NCI-H2029 (cell line): ENCODE measurements around the gene MXRA7.

Experiments
- DNase-seq: peaks from one replicate; lab custom pipeline; 2025; lab: John Stamatoyannopoulos, UW

MXRA7 gene

GRCh38 chr17:76677406-76677805 lies 33.4 kb downstream of the MXRA7 start:
- no peak for DNase-seq

GRCh38 chr17:76676629-76677028 lies 34.1 kb downstream of the MXRA7 start:
- DNase-seq = no peak

DNA sequence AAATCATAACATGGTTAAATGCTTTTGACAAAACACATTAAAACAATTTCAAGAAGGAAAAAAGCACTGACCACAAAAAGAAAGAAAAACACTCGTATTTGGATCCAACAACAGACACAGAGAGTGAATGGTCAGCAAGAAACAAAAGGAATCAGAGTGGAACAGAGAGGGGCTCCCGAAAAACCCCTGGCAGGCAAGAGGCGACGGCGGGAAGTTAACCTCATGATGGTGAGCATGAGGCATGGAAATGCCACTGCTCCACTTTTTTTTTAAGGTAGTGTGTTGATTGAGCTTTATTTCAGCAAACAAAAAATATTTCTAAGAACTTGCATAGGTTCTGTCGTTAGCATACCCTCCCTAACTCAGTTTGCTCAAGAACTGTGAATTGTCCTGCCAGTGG lies 35.1 kb downstream of the MXRA7 start:
- no peak for DNase-seq

- no peak for DNase-seq
These were observed 36.2 kb downstream of the MXRA7 start for GRCh38 chr17:76674600-76674999.

DNA sequence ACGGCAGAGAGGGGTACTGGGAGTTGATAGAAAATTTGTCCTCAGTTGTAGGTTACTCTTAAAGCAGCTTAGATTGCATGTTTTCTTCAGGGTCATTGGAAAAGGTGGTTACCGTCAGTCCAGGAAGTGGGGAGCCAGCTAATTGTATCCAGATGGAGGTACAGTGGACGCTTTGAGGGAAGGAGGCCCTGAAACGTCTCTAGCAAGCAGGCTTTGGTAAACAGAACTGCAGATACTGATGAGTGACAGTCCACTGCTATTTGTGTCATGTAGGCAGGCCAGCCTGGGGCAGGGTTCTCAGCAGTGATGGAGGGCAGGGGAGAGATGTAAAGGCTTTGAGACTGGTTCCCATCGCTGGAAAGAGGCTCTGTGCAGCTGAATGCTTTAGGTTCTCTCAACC lies 37.0 kb downstream of the MXRA7 start:
- DNase-seq = no peak

GRCh38 chr17:76672892-76673291 lies 37.9 kb downstream of the MXRA7 start:
- DNase-seq = no peak

DNA sequence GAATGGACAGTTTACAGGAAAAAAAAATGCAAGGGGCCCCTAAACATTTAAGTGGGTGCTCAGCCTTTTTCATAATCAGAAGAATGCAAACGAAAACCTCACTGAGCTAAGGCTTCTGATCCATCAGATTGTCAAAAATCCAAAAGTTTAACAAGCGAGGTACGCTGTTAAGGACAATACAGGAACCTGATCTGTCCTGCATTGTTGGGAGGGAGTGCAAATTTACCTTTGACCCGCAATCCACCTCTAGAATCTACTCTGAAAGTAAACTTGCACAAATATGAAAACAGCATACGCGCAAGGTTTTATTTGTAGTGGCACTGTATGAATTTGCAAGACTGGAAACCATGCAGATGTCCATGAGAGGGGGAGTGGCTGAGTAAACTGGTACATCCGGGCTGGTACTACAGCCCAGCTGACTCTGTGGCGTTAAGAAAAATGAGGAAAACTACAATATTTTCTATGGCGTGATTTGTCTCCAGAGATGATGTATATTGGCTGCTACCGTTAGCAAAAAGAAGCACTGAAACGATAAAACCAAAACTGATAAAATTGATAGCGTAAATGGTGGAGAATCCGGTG lies 38.4 kb downstream of the MXRA7 start:
- DNase-seq = no peak

DNA sequence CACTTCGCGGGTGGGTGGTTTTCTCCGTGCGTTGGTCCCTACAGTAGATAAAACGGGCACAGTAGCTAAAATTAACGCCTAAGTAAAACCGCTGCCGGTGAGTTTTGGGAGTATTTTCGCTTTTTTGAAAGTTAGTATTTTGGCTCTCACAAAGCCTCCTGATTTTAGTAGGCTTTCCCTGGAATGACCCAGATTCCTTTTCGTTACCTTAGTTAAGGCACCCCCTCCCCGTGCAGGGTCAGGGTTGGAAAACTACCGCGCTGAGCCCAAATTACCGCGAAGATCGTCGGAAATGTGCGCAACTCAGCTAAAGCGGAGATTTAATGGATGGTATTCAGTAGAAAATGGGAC lies 38.9 kb downstream of the MXRA7 start:
- no peak for DNase-seq

DNA sequence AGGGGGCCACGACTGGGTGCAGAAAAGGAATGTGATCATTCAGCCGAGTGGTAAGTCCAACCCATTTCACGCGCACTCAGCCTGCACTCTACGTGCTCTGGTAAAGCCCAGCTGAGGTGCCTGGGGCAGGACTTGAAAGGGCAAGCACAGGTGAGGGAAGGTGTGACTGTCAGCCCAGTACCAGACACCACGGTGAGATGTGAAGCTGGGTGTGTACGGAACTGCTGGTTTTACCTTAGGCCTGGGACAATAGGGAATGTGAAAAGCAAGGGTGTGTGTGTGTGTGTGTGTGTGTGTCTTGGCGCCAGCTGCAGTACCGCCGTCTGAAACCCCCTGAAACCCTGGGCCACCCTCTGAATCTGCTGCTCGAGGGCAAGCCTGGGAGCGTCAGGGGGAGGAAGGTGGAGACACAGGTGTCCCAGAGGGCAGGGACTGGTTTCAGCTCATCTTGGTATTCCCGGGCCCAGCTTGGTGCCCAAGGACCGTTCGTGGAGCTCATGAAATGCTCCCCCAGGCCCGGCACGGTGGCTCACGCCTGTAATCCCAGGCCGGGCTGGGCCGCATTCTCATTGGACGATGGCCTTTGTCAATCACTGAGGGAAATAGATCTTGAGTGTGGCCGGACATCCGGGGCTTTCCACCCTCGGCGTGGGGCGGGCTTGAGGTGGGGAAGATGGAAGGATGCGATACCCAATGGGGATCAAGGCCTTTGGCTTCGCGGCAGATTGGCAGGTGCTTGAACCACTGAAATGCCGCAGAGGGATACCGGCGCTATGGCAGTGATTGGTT lies 39.4 kb downstream of the MXRA7 start:
- DNase-seq = peak; percentile 97

- no peak for DNase-seq
These were observed 40.0 kb downstream of the MXRA7 start for GRCh38 chr17:76670718-76671122.

GRCh38 chr17:76670020-76670717 lies 40.6 kb downstream of the MXRA7 start:
- DNase-seq = no peak

- no peak for DNase-seq
These were observed 42.8 kb downstream of the MXRA7 start for GRCh38 chr17:76667786-76668453.

- no peak for DNase-seq
These were observed 43.3 kb downstream of the MXRA7 start for GRCh38 chr17:76667491-76667755.

DNA sequence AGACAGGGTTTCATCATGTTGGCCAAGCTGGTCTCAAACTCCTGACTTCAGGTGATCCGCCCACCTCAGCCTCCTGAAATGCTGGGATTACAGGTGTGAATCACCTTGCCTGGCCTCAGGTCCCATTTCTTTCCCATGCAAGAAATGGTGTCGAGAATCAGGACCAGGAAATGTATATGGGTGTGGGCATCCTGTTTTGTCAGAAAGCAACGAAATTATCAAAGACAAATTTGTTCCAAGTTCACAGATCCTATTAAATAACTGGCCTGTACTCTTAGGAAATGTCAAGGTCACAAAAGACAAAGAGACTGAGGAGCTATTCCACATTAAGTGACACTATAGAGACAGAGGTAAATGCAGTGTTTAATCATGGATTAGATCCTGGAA lies 50.1 kb downstream of the MXRA7 start:
- DNase-seq = no peak

GRCh38 chr17:76659928-76660655 lies 50.7 kb downstream of the MXRA7 start:
- DNase-seq = no peak

DNA sequence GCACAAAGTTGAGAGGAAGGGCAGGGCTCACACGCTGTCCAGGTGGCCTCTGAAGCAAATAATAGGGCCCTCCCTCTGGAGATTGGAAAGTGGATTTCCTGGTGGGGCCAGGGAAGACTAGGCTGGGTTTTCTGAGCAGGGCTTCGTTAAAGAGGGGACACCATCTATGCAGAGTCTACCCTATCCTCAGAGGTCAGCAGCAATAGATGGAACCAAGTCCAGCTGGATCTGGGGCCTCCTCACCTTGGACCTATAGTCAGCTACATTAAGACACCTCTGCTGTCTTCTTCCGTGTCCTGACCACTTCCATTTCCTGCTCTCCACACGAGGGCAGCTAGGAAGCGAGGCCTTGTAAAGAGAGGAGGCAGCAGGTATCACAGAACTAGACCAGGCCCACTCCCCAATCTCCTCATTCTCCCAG lies 52.5 kb downstream of the MXRA7 start:
- DNase-seq = no peak

DNA sequence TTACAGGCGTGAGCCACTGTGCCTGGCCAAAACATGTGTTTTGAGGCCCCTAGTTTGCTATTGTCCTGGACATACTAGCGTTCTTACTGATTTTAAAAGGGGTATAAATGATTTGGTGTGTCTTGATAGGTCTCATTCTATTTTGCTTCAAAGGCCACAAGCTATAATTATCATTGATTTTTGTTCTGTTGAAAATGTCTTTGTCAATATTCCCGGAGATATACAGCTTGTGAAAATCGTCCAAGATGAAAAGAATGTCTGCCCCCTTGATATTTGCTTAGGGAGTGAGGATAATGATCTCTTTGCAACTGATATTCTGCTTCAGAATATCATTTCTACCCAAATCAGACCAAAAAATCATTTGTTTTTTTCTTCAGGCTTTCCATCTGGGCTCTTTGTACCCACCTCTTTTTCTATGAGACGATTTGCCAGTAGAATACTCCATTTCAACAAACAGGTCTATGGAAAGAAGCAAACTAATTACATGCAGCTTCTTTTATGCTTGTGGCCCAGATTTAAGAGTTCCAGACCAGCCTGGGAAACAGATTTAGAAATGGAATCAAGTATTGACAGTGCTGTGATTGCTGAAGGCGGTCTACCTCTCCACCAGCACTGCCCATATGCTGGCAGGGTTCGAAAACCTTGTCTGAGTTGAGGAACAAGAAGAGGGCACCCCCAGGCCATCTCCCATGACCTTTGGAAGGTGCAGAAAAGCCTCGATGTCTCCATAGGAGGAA lies 53.1 kb downstream of the MXRA7 start:
- DNase-seq = no peak

GRCh38 chr17:76654408-76654807 lies 56.4 kb downstream of the MXRA7 start:
- DNase-seq = no peak

DNA sequence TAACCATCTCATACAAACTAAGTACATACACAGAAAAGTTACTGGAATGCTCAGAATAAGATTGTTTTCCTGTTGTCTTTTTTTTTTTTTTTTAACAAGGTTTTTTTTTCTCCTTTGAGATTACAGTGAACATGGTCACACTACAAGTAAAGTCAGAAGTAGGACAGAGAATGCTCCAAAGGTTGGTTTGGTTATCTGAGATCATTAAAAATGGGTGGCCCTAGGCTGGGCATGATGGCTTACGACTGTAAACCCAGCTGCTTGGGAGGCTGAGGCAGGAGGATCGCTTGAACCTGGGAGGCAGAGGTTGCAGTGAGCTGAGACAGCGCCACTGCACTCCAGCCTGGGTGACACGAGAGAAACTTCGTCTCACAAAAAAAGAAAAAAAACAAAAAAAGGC lies 60.3 kb downstream of the MXRA7 start:
- DNase-seq = no peak

DNA sequence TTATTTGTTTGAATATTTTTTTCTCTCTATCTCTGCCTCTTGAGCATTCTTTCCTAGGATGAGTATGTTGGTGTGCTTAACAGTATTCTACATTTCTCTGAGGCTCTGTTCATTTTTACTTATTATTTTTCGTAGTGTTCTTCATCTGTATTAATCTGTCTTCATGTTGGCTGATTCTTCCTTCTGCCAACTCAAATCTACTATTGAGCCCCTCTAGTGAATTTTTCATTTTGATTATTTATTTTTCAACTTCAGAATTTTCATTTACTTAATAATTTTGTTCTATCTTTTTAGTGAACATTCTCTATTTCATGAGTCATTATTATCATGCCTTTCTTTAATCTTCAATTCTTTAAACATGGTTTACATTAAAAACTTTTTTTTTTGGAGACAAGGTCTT lies 64.1 kb downstream of the MXRA7 start:
- DNase-seq = no peak

GRCh38 chr17:76645481-76645880 lies 65.3 kb downstream of the MXRA7 start:
- no peak for DNase-seq

GRCh38 chr17:76644995-76645394 lies 65.8 kb downstream of the MXRA7 start:
- no peak for DNase-seq
